ENCODE data around the gene RPL28. TPM values are rescaled to one million over a fixed set of nuclear protein-coding genes. Genes with fewer than 3 reads are reported as not detected.

RPL28 gene
- total and polyA plus RNA-seq, 4 donors = 116 to 535 (median 164) TPM

GRCh38 chr19:55451965-55452748, 66.4 kb downstream of the RPL28 start:
- H3K27ac ChIP-seq (ENCODE audit: low read depth in 1 of 2, low read length in 2 of 2) = no peak overlapping the region
- H3K4me3 ChIP-seq (ENCODE audit: low read depth in 1 of 3, low read length in 3 of 3) = no peak overlapping the region
- H3K36me3 ChIP-seq (ENCODE audit: control insufficient read depth in 4 of 4, insufficient read depth in 3 of 4, low read depth in 1 of 4, low read length in 3 of 4) = peaks cover 0 to 13% (median 4%) of the 10 kb centered on the region in 4 donors
- 11% methylated on average over 57 of the region's 57 CpGs for WGBS
- no peak overlapping the region for H3K9ac ChIP-seq (ENCODE audit: low read depth in 1 of 2, low read length in 2 of 2)
- H3K9me3 ChIP-seq (ENCODE audit: control insufficient read depth in 4 of 4, low read length in 3 of 4) = no peaks in the 10 kb centered on the region
- H3K27me3 ChIP-seq (ENCODE audit: control insufficient read depth in 4 of 4, insufficient read depth in 4 of 4, low read length in 3 of 4) = no peaks in the 10 kb centered on the region
- DNase-seq (ENCODE audit: low spot score) = no peak
- no peak for TF ChIP-seq ATF3 (IDR thresholded peaks at IDR 0.05)
- no peak for TF ChIP-seq SP1 (IDR thresholded peaks at IDR 0.05)
- TF ChIP-seq FOXA2 (IDR thresholded peaks at IDR 0.05) = no peak
- no peak for TF ChIP-seq NR2F2 (IDR thresholded peaks at IDR 0.05)
- H3K4me1 ChIP-seq (ENCODE audit: control insufficient read depth in 4 of 4, insufficient read depth in 4 of 4, low read length in 3 of 4) = peaks cover 0 to 2% (median 0%) of the 10 kb centered on the region in 4 donors

Other genes starting within 250 kb of the RPL28 start
- under 1 TPM in 1 of 2 donors, not detected in 1; 0.28 TPM for gene TNNT1, start 236.7 kb upstream of the RPL28 start, total RNA-seq
- under 1 TPM in 1 of 2 donors, not detected in 1; 0.15 TPM for gene TNNT1, start 236.7 kb upstream of the RPL28 start, polyA plus RNA-seq
- not detected for gene TNNI3, start 228.2 kb upstream of the RPL28 start, total RNA-seq
- not detected for gene TNNI3, start 228.2 kb upstream of the RPL28 start, polyA plus RNA-seq
- gene DNAAF3, start 219.3 kb upstream of the RPL28 start, total RNA-seq = under 1 TPM; 0.23 to 0.50 TPM
- gene DNAAF3, start 219.3 kb upstream of the RPL28 start, polyA plus RNA-seq = under 1 TPM; 0.18 to 0.64 TPM
- under 1 TPM in 1 of 2 donors, not detected in 1; under 0.01 TPM for gene SYT5, start 205.6 kb upstream of the RPL28 start, total RNA-seq
- not detected for gene SYT5, start 205.6 kb upstream of the RPL28 start, polyA plus RNA-seq
- gene PTPRH, start 176.4 kb upstream of the RPL28 start, total RNA-seq = 10 to 100 TPM in 1 of 2 donors, 1 to 10 TPM in 1; 3.1 to 18.5 TPM
- 10 to 100 TPM in 1 of 2 donors, 1 to 10 TPM in 1; 4.3 to 20.4 TPM for gene PTPRH, start 176.4 kb upstream of the RPL28 start, polyA plus RNA-seq
- 10 to 100 TPM in 1 of 2 donors, 1 to 10 TPM in 1; 4.8 to 13.7 TPM for gene TMEM86B, start 157.2 kb upstream of the RPL28 start, total RNA-seq
- gene TMEM86B, start 157.2 kb upstream of the RPL28 start, polyA plus RNA-seq = 10 to 100 TPM; 19.4 to 20.1 TPM
- gene PPP6R1, start 126.9 kb upstream of the RPL28 start, total RNA-seq = 10 to 100 TPM; 24.6 to 40.1 TPM
- 10 to 100 TPM in 1 of 2 donors, 1 to 10 TPM in 1; 5.5 to 20.4 TPM for gene PPP6R1, start 126.9 kb upstream of the RPL28 start, polyA plus RNA-seq
- 10 to 100 TPM in 1 of 2 donors, 1 to 10 TPM in 1; 9.4 to 11.6 TPM for gene HSPBP1, start 105.8 kb upstream of the RPL28 start, total RNA-seq
- gene HSPBP1, start 105.8 kb upstream of the RPL28 start, polyA plus RNA-seq = 10 to 100 TPM; 15.3 to 31.6 TPM
- gene BRSK1, start 101.9 kb upstream of the RPL28 start, total RNA-seq = under 1 TPM; 0.42 to 0.65 TPM
- gene BRSK1, start 101.9 kb upstream of the RPL28 start, polyA plus RNA-seq = under 1 TPM in 1 of 2 donors, not detected in 1; 0.10 TPM
- 1 to 10 TPM; 2.1 to 3.3 TPM for gene TMEM150B, start 60.6 kb upstream of the RPL28 start, total RNA-seq
- gene TMEM150B, start 60.6 kb upstream of the RPL28 start, polyA plus RNA-seq = 1 to 10 TPM in 1 of 2 donors, under 1 TPM in 1; 0.81 to 1.8 TPM
- gene KMT5C, start 46.1 kb upstream of the RPL28 start, total RNA-seq = 10 to 100 TPM in 1 of 2 donors, 1 to 10 TPM in 1; 3.9 to 11.6 TPM
- 1 to 10 TPM; 1.1 to 2.1 TPM for gene KMT5C, start 46.1 kb upstream of the RPL28 start, polyA plus RNA-seq
- not detected for gene COX6B2, start 31.2 kb upstream of the RPL28 start, total RNA-seq
- not detected for gene COX6B2, start 31.2 kb upstream of the RPL28 start, polyA plus RNA-seq
- gene GARIN5B, start 22.7 kb upstream of the RPL28 start, total RNA-seq = not detected
- not detected for gene GARIN5B, start 22.7 kb upstream of the RPL28 start, polyA plus RNA-seq
- not detected for gene IL11, start 15.5 kb upstream of the RPL28 start, total RNA-seq
- not detected for gene IL11, start 15.5 kb upstream of the RPL28 start, polyA plus RNA-seq
- not detected for gene TMEM190, start 9.1 kb upstream of the RPL28 start, total RNA-seq
- gene TMEM190, start 9.1 kb upstream of the RPL28 start, polyA plus RNA-seq = not detected
- gene TMEM238, start 1.6 kb upstream of the RPL28 start, total RNA-seq = under 1 TPM; 0.08 to 0.47 TPM
- gene TMEM238, start 1.6 kb upstream of the RPL28 start, polyA plus RNA-seq = under 1 TPM; 0.47 to 0.54 TPM
- 10 to 100 TPM in 1 of 2 donors, 1 to 10 TPM in 1; 5.2 to 95.2 TPM for gene UBE2S, start 21.9 kb downstream of the RPL28 start, total RNA-seq
- gene UBE2S, start 21.9 kb downstream of the RPL28 start, polyA plus RNA-seq = 1 to 10 TPM; 6.7 to 6.9 TPM
- gene SHISA7, start 57.4 kb downstream of the RPL28 start, total RNA-seq = 1 to 10 TPM in 1 of 2 donors, not detected in 1; 1.6 TPM
- gene SHISA7, start 57.4 kb downstream of the RPL28 start, polyA plus RNA-seq = not detected
- gene ISOC2, start 75.7 kb downstream of the RPL28 start, total RNA-seq = 100 to 1,000 TPM in 1 of 2 donors, 10 to 100 TPM in 1; 49.1 to 101 TPM
- 100 to 1,000 TPM; 136 to 181 TPM for gene ISOC2, start 75.7 kb downstream of the RPL28 start, polyA plus RNA-seq
- gene C19orf85, start 78.8 kb downstream of the RPL28 start, total RNA-seq = not detected
- gene C19orf85, start 78.8 kb downstream of the RPL28 start, polyA plus RNA-seq = not detected
- 1 to 10 TPM; 1.1 to 1.9 TPM for gene ZNF628, start 90.7 kb downstream of the RPL28 start, total RNA-seq
- 1 to 10 TPM in 1 of 2 donors, under 1 TPM in 1; 0.99 to 4.4 TPM for gene ZNF628, start 90.7 kb downstream of the RPL28 start, polyA plus RNA-seq
- 1 to 10 TPM; 1.4 to 3.7 TPM for gene NAT14, start 99.3 kb downstream of the RPL28 start, total RNA-seq
- 1 to 10 TPM; 2.6 to 3.5 TPM for gene NAT14, start 99.3 kb downstream of the RPL28 start, polyA plus RNA-seq
- gene SSC5D, start 102.5 kb downstream of the RPL28 start, total RNA-seq = under 1 TPM; 0.19 to 0.84 TPM
- 1 to 10 TPM in 1 of 2 donors, under 1 TPM in 1; 0.08 to 1.0 TPM for gene SSC5D, start 102.5 kb downstream of the RPL28 start, polyA plus RNA-seq
- not detected for gene SBK2, start 151.2 kb downstream of the RPL28 start, total RNA-seq
- not detected for gene SBK2, start 151.2 kb downstream of the RPL28 start, polyA plus RNA-seq
- not detected for gene SBK3, start 159.6 kb downstream of the RPL28 start, total RNA-seq
- under 1 TPM in 1 of 2 donors, not detected in 1; 0.03 TPM for gene SBK3, start 159.6 kb downstream of the RPL28 start, polyA plus RNA-seq
- under 1 TPM; 0.92 to 0.93 TPM for gene ZNF579, start 194.9 kb downstream of the RPL28 start, total RNA-seq
- gene ZNF579, start 194.9 kb downstream of the RPL28 start, polyA plus RNA-seq = 1 to 10 TPM; 1.4 to 3.3 TPM
- 1 to 10 TPM; 2.2 to 2.3 TPM for gene FIZ1, start 213.6 kb downstream of the RPL28 start, total RNA-seq
- 1 to 10 TPM; 1.1 to 4.3 TPM for gene FIZ1, start 213.6 kb downstream of the RPL28 start, polyA plus RNA-seq
- gene ZNF524, start 214.4 kb downstream of the RPL28 start, total RNA-seq = 1 to 10 TPM; 6.7 to 8.8 TPM
- gene ZNF524, start 214.4 kb downstream of the RPL28 start, polyA plus RNA-seq = 10 to 100 TPM; 11.5 to 12.3 TPM
- 1 to 10 TPM; 1.4 to 1.8 TPM for gene ZNF865, start 219.7 kb downstream of the RPL28 start, total RNA-seq
- 1 to 10 TPM in 1 of 2 donors, under 1 TPM in 1; 0.38 to 3.1 TPM for gene ZNF865, start 219.7 kb downstream of the RPL28 start, polyA plus RNA-seq
- 1 to 10 TPM; 3.9 to 6.0 TPM for gene ZNF784, start 238.6 kb downstream of the RPL28 start, total RNA-seq
- 1 to 10 TPM in 1 of 2 donors, under 1 TPM in 1; 0.79 to 3.6 TPM for gene ZNF784, start 238.6 kb downstream of the RPL28 start, polyA plus RNA-seq

All from liver (tissue), 9 donors.